ENCODE measurements around the gene SLC25A34.

Gene SLC25A34

GRCh38 chr1:15764890-15765289, 28.8 kb downstream of the SLC25A34 start:
- peak overlapping the region; percentile 96 for H3K27ac ChIP-seq
- no peak for DNase-seq (ENCODE audit: low read depth, low spot score)

GRCh38 chr1:15765495-15766194, 29.6 kb downstream of the SLC25A34 start:
- H3K27ac ChIP-seq, result peak overlapping the region; percentile 96
- peak; percentile 91 for DNase-seq (ENCODE audit: low read depth, low spot score)

DNA sequence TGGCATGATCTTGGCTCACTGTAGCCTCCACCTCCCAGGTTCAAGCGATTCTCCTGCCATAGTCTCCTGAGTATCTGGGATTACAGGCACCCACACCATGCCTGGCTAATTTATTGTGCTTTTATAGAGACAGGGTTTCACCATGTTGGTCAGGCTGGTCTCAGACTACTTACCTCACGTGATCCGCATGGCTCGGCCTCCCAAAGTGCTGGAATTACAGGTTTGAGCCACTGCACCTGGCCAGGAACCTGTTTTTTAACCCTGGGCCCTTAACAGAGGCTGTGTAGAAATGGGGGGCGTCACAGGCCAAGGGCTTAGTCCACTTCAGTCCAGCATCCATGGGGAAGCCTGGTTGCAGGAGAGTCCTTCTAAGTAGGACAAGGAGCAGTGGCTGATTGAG, 31.9 kb downstream of the SLC25A34 start:
- no peak overlapping the region for H3K27ac ChIP-seq
- no peak for DNase-seq (ENCODE audit: low read depth, low spot score)

DNA sequence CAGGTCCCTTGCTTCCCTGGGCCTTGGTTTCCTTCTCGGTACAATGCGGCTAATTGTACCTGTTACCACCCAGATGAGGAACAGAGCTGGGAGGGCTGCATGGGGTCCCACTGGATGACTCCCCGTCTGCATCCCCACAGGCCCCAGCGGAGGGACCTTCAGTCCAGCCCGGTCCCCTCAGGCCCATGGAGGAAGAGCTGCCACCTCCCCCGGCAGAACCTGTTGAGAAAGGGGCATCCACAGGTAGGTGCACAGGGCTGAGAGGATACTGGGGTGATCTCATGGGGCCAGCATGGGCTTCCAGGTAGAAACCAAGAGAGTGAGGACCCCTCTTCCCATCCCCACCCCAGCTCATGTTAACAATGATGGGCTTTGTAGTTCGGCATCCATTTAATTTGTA, 32.3 kb downstream of the SLC25A34 start:
- no peak for DNase-seq (ENCODE audit: low read depth, low spot score)
- H3K27ac ChIP-seq, result no peak overlapping the region

DNA sequence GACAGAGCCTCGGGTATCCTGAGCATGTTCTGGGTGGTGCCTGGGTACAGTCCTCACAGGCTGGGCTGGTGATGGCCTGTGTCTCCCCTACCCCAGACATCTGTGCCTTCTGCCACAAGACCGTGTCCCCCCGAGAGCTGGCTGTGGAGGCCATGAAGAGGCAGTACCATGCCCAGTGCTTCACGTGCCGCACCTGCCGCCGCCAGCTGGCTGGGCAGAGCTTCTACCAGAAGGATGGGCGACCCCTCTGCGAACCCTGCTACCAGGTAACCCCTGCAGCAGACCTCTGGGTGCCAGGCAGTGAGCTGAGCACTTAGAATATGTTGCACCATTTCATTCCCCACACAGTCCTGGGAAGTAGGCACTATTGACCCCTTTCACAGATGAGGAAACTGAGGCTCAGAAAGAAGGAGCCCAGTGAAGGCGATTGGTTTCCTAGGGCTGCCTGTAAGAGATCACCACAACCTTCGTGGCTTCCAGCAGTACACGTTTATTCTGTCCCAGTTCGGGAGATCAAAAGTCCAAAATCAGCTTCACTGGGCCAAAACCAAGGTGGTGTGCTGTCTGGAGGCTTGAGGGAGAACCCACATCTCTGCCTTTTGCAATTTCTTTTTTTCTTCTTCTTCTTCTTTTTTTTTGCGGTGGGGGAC, 34.4 kb downstream of the SLC25A34 start:
- no peak overlapping the region for H3K27ac ChIP-seq
- no peak for DNase-seq (ENCODE audit: low read depth, low spot score)

- no peak for DNase-seq (ENCODE audit: low read depth, low spot score)
These were observed 35.9 kb downstream of the SLC25A34 start for GRCh38 chr1:15771836-15772515.

GRCh38 chr1:15775706-15776105, 39.6 kb downstream of the SLC25A34 start:
- H3K27ac ChIP-seq, result peak overlapping the region; percentile 6
- no peak for DNase-seq (ENCODE audit: low read depth, low spot score)

More at GRCh38 chr1:15771836-15772515, 35.9 kb downstream of the SLC25A34 start:
- H3K27ac ChIP-seq, result no peak overlapping the region

DNA sequence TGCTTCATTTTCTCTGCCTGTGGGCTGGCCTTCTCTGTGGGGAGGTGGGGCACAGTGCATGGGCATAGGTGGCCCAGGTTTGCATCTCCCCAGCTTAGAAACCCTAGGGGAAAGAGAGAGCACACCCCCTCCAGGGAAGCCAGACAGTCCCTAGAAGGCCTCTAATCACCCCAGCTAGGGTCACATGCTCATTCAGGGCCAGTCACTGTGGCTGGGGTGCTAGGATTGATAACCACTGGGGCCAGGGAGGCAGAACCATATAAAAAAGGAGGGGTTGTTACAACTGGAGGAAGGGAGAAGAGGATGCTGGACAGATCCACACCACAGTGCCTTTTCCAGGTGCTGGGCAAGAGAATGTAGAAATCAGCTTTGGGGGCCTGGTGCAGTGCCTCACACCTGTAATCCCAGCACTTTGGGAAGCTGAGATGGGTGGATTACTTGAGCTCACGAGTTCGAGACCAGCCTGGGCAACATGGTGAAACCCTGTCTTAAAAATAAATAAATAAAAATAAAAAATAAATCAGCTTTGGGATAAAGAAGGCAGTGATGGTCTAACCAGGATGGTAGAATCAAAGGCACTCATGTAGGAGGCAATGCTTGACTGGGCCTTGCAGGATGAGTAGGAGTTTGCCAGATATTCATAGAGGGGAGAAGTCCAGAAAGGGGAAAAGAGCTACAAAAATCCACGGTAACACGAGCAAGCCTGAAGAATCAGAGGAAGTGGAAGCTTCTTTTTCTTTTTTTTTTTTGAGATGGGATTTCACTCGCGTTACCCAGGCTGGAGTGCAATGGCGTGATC, 42.0 kb downstream of the SLC25A34 start:
- no peak overlapping the region for H3K27ac ChIP-seq
- no peak for DNase-seq (ENCODE audit: low read depth, low spot score)

GRCh38 chr1:15785683-15786082, 49.6 kb downstream of the SLC25A34 start:
- no peak for DNase-seq (ENCODE audit: low read depth, low spot score)
- H3K27ac ChIP-seq, result peak overlapping the region; percentile 94

- H3K27ac ChIP-seq, result peak overlapping the region; percentile 94
- no peak for DNase-seq (ENCODE audit: low read depth, low spot score)
These were observed 50.5 kb downstream of the SLC25A34 start for GRCh38 chr1:15786581-15786980.

DNA sequence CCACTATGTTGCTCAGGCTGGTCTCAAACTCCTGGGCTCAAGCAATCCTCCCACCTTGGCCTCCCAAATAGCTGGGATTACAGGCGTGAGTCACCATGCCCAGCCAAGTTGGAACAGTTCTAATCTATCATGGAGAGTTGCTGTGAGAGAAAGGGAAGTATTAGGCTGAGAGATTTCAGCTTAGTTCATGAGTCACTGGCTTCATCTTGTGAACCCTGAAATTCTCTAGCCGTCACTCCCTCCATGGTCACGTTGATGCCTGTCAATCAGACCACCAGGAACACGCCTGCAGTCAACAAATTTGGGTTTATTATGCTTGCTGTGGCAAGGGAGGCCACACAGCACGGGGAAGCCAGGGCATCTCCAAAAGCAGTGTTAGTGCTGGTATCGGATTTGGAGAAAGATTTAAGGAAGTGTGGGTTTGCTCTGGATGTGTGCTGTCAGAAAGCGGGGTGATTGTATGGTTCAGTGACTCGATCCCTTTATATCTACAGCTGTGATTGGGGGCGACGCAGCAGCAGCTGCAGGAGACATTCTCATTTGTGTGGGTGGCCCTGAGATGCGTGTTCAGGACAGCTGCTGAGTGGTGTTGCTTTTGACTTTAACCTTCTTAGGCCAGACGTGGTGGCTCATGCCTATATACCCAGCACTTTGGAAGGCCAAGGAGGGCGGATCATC, 52.7 kb downstream of the SLC25A34 start:
- DNase-seq (ENCODE audit: low read depth, low spot score), result peak; percentile 64
- peak overlapping the region; percentile 94 for H3K27ac ChIP-seq

Data from epithelial cell of prostate (primary cell).